GM19438 (cell line): Measurements from ENCODE around the gene CSK.

Experiments used
- ATAC-seq: cut with Tn5 transposase; IDR thresholded peaks from one replicate; pipeline ENCODE4 v1.9.1; 2021; ENCODE audit warnings: low read depth; ENCODE audit not compliant: unreplicated experiment

CSK gene

DNA sequence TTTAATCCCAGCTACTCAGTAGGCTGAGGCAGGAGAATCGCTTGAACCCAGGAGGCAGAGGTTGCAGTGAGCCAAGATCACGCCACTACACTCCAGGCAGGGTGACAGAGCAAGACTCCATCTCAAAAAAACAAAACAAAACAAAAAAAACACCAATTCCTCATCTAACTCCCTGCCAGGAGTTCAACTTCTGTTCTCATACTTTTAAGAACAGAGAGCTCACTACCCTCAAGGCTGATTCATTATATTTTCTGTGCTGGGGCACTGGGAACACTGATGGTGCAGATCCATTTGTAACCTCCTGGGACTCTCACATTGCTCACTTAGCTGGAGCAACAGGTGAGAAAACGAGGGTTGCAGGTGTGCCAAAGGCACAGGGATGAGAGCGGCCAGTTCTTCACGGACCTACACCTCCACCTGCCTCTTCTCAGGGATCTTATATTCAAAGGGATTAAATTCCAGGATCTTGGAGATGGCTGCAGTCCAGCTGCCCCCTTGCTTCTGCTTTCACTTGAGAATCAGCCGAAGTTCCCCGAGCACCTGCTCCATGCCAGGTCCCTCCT lies 12.3 kb upstream of the CSK start:
- no peak for ATAC-seq

- no peak for ATAC-seq
These were observed 11.5 kb upstream of the CSK start for GRCh38 chr15:74770211-74770903.

GRCh38 chr15:74773329-74773728 lies 8.6 kb upstream of the CSK start:
- ATAC-seq = no peak

DNA sequence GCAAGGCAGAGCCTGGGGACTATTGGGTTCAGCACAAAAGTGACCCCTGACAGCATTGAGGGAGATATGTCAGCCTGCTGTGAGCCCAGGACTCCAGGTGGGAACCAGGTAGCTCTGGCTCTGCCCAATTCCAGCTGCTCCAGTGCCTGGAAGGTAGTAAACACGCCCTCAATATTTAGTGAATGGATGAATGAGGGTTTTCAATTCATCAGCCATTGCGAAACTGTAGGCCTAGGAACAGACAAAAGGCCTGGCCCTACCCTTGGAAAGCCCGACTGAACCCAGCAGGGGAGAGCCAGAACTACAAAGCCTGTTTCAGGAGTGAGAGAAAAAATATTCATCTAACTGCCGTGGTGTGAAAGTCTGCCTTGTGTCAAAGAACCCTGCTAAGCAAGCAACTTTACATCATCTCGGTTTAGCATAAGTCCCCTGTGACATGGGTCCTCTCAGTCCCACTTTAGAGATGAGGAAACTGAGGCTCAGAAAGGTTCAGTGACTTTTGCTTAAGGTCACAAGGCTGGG lies 8.1 kb upstream of the CSK start:
- no peak for ATAC-seq

GRCh38 chr15:74775132-74775562 lies 6.7 kb upstream of the CSK start:
- ATAC-seq = no peak

GRCh38 chr15:74775894-74776293 lies 6.0 kb upstream of the CSK start:
- no peak for ATAC-seq

DNA sequence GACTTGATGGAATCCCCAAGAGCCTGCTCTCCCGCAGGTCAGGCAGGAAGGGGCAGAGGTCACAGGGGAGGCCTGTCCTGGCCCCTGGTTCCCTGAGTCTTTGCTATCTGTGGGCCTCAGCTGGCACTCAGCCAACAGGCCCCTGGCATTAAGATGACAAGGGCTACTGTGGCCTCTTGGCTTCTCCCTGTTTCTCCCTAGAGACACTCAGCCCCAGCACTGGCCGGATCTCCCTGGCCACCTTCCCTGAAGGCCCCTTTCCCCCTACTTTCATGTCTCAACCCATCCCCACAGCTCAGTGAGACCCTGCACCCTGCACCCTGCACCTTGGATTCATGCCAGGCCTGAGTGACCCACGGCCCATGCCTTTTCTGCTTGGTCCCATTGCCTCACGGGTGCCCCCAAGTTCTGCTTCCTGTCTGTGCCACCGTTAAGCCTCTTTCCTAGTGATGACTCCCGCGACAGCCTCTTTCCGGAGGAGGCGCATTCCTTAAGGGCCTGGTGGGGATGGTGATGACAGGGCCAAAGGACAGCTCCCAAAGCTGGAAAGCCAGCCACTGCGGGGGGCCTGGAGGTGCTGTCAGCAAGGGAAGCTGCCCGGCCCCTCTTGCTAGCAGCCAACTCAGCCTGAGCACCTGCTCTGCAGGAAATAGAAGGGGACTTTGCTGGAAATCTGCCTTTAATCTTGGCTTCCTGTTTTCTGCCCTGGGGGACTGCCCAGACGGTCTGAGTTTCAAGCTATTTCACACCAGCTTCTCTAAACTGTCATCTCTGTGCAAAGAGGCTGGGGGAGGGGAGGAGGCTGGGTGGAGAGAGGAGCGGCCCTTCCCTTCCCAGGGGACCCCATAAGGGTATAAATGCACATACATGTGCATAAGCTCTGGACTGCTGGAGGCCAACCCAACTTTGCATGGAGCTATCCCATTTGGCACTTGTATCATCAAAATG lies 4.8 kb upstream of the CSK start:
- ATAC-seq = no peak

GRCh38 chr15:74777769-74778598 lies 3.9 kb upstream of the CSK start:
- no peak for ATAC-seq

DNA sequence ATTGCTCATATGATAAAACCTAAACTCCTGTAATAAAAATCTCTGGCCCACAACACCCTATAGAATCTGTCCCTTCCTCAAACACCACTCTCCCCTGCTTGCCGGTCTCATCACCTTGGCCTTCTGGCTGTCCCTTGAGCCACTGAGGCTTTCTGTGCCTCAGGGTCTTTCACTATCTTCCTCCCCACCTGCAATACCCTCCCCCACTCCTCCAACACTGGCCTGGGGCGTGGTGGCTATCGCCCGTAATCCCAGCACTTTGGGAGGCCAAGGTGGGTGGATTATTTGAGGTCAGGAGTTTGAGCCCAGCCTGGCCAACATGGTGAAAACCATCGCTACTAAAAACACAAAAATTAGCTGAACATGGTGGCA lies 3.3 kb upstream of the CSK start:
- no peak for ATAC-seq

GRCh38 chr15:74779162-74779648 lies 2.7 kb upstream of the CSK start:
- ATAC-seq = no peak

DNA sequence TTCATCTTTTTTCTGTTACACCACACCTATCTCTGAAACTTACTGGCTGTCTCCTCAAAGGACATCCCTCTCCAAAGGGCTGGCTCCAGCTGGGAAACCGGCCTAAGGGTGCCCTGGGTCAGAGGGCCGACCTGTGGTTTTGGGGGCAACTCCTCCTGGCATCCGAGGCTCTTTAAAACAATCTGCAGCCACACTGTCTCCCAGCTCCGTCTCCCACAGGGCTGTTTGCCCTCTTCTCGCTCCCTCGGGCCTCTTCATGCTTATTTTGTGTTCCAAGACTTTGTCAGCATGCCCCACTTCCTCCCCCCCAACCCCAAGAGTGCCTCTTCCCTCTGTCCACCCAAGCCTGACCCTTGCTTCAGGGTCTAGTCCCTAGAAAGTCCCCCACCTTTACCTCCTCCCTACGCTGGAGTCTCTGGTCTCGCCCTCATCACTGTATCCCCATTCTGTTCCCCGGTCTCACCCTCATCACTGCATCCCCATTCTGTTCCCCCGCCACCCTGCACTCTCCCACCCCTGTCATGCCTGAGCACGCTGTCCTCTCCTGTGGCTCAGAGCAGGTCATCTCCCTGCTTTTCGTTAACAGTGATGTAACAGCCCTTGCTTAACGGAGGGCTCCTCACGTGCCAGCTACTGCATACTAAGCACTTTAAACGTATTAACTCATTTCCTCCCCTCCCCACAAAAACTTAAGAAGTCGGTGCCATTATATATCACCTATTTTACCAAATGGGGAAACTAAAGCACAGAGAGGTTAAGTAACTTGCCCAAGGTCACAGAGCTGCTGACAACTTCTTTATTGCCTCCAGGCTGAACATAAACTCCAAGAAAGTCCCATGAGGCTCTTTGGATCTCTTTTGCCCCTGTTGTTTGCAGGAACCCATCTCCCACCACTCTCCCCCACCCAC lies 1.1 kb upstream of the CSK start:
- no peak for ATAC-seq

- ATAC-seq = no peak
These were observed 585 bp downstream of the CSK start for GRCh38 chr15:74782259-74783071.

DNA sequence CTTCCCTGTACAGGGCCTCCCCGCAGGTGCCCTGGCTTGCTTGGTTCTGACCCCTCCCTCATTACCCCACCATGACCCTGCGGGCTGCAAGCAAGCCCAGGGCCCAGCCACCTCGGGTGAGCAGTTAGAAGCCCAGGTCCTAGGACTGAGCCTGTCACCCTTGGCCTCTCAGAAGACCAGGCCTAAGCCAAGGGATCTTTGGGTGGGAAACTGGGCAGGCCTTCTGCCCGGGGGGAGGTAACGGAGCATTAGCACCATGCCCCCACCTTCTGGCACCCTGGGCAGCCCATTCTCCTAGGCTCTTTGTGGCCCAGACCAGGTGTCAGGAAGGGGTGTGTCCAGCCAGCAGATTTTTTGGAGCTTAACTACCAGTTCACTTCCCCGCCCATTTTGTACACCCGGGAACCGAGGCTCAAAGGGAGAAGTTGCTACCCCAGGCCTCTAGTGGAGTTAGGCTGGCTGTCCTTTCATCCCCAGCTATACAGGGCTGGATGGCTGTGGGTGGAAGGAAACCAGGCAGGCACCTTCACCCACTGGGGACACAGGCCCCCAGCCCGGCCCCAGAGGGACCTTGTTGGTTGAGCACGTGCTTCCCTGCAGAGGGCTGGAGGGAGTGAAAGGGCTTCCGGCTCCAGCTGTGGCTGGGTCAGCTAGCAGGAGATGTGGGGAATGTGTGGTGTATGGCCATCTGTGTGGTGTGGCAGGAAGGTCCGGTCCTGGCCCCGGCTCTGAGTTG lies 1.4 kb downstream of the CSK start:
- ATAC-seq = no peak

GRCh38 chr15:74783808-74784175 lies 1.9 kb downstream of the CSK start:
- no peak for ATAC-seq

DNA sequence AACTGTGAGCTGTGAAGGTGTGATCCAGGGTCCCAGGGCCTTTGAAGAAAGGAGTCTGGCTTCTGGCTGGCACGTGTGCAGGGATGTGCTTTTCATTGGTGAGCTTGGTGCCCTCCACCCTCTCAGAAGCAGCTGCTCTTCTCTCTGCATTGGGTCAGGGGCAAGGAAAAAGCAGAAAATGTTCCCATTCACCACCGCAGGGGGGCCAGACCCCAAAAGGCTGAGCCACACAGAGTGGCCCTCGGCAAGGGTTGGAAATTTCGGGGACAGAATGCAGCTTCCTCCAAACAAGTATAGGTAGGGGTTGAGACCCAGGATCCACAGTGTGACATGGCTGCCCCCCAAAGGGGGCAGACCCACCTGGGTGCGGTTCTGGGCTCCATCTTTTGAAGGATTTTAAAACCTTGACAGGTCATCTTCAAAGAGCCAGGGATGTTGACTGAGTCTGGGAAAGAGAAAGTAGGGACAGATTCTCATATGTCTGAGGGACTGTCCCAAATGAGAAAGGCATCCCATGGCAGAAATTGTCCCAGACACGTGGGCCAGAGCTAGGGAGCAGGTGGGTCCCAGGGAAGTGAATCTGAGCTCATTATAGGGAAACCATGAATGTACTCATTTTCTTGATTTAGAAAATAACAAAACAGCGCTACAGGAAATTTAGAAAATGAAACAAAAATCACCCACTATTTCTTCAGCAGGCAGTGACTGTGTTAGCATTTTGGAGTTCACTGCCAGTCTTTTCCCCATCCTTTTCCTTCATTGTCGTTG lies 2.7 kb downstream of the CSK start:
- ATAC-seq = no peak

DNA sequence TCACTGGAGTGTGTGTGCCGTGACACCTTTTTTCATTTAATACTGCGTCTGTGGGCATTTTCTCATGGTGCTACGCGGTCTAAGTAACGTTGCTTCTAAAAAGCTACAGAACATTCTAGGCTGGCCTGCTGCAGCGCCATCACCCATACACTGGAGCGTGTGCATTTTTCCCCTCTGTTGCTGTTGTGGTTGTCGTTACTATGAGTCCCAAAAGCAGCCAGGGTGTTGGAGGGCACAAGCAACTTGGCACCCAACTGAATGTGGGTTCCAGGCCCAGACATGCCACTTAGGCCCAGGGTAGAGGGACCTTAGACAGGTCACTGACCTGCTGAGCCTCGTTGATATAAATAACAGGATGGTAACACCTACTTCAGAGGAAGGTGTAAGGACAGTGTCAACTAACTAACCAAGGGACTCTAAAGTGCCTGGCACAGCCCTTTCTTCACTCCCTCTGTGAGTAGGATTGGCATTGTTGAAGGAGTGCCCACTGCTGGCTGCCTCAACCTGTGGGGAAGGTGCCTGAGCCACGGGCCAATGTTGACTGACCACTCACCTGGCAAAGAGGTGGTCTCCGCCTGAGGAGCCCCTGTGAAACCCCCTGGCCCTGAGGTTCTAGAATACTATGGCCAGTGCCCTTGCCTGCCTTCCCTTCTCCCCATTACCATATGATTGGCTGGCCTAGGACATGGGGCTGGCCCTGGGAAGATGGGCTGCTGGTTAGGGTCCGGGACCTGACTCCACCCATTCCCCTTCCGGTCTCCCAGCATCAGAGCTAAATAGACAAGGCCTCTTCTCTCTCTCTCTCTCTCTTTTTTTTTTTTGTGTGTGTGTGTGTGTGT lies 3.5 kb downstream of the CSK start:
- ATAC-seq = no peak
